KOPT-K1 (cell line): Measurements from ENCODE around the gene GHRHR.

Source experiments
- H3K27ac ChIP-seq: fragments of 200-600 bp; sonication (generic); 2 replicates; pipeline ENCODE4 v1.5.1; 2016; ENCODE audit warnings: antibody characterized with exemption, mild to moderate bottlenecking, low read depth, low read length; ENCODE audit not compliant: poor library complexity, severe bottlenecking
- H3K36me3 ChIP-seq: fragments of 200-600 bp; sonication (generic); 2 replicates; pipeline ENCODE4 v1.5.1; 2017; ENCODE audit warnings: antibody characterized with exemption, mild to moderate bottlenecking, low read length, moderate library complexity; ENCODE audit not compliant: insufficient read depth
- H3K9me3 ChIP-seq: fragments of 200-600 bp; sonication (generic); 2 replicates; pipeline ENCODE4 v1.5.1; 2017; ENCODE audit warnings: antibody characterized with exemption, low read length, mild to moderate bottlenecking; ENCODE audit not compliant: insufficient read depth, poor library complexity, severe bottlenecking

The GHRHR gene

GRCh38 chr7:31017032-31017675 is 53.4 kb downstream of the GHRHR start:
- Histone ChIP-seq H3K27ac (no peak overlapping the region), H3K9me3 (no peaks in the 10 kb centered on the region), H3K36me3 (no peaks in the 10 kb centered on the region)

- no peaks in the 10 kb centered on the region for H3K9me3 ChIP-seq
- H3K36me3 ChIP-seq = no peaks in the 10 kb centered on the region
- H3K27ac ChIP-seq = no peak overlapping the region
Measured at GRCh38 chr7:31017721-31018120, 54.0 kb downstream of the GHRHR start.

- H3K9me3 ChIP-seq = no peaks in the 10 kb centered on the region
- H3K36me3 ChIP-seq = no peaks in the 10 kb centered on the region
- H3K27ac ChIP-seq = no peak overlapping the region
Measured at GRCh38 chr7:31019509-31019908, 55.8 kb downstream of the GHRHR start.

- Histone ChIP-seq H3K36me3 (no peaks in the 10 kb centered on the region), H3K27ac (no peak overlapping the region), H3K9me3 (no peaks in the 10 kb centered on the region)
Measured at GRCh38 chr7:31020161-31020560, 56.4 kb downstream of the GHRHR start.

- no peak overlapping the region for H3K27ac ChIP-seq
- H3K9me3 ChIP-seq = no peaks in the 10 kb centered on the region
- H3K36me3 ChIP-seq = no peaks in the 10 kb centered on the region
Measured at GRCh38 chr7:31020652-31021051, 56.9 kb downstream of the GHRHR start.

GRCh38 chr7:31022117-31022516 is 58.4 kb downstream of the GHRHR start:
- H3K9me3 ChIP-seq = no peaks in the 10 kb centered on the region
- no peak overlapping the region for H3K27ac ChIP-seq
- no peaks in the 10 kb centered on the region for H3K36me3 ChIP-seq

GRCh38 chr7:31022726-31023125 is 59.0 kb downstream of the GHRHR start:
- Histone ChIP-seq H3K9me3 (no peaks in the 10 kb centered on the region), H3K36me3 (no peaks in the 10 kb centered on the region), H3K27ac (no peak overlapping the region)

- H3K27ac ChIP-seq = no peak overlapping the region
- no peaks in the 10 kb centered on the region for H3K9me3 ChIP-seq
- H3K36me3 ChIP-seq = no peaks in the 10 kb centered on the region
Measured at GRCh38 chr7:31023877-31024276, 60.1 kb downstream of the GHRHR start.

- no peak overlapping the region for H3K27ac ChIP-seq
- H3K9me3 ChIP-seq = peaks cover 6% of the 10 kb centered on the region
- no peaks in the 10 kb centered on the region for H3K36me3 ChIP-seq
Measured at GRCh38 chr7:31027161-31027965, 63.6 kb downstream of the GHRHR start.

GRCh38 chr7:31028006-31028405 is 64.3 kb downstream of the GHRHR start:
- Histone ChIP-seq H3K9me3 (peaks cover 10% of the 10 kb centered on the region), H3K27ac (no peak overlapping the region), H3K36me3 (no peaks in the 10 kb centered on the region)

GRCh38 chr7:31028417-31028992 is 64.8 kb downstream of the GHRHR start:
- Histone ChIP-seq H3K9me3 (peaks cover 10% of the 10 kb centered on the region), H3K36me3 (no peaks in the 10 kb centered on the region), H3K27ac (no peak overlapping the region)
